Upper lobe of right lung (tissue), 1 donor: ENCODE results near the gene SLC22A2. TPM values are rescaled to one million over a fixed set of nuclear protein-coding genes. Genes with fewer than 3 reads are reported as not detected.
A peak's percentile ranks its signal among the peaks of the same experiment; 100 is the strongest.

Source experiments
- ATAC-seq: fragments of 200-7000 bp; cut with Tn5 transposase; one replicate; pipeline ENCODE4 v1.9.1; 2020; ENCODE audit warnings: mild to moderate bottlenecking, moderate library complexity
- DNase-seq: peaks from one replicate; pipeline ENCODE4 v3.0.0-alpha.2; 2020
- H3K27ac ChIP-seq: fragments of 200-600 bp; one replicate; pipeline ENCODE4 v1.8.0; 2022
- H3K27me3 ChIP-seq: fragments of 200-600 bp; one replicate; pipeline ENCODE4 v1.8.0; 2022; ENCODE audit warnings: mild to moderate bottlenecking
- H3K36me3 ChIP-seq: fragments of 200-600 bp; one replicate; pipeline ENCODE4 v1.8.0; 2022
- H3K4me1 ChIP-seq: fragments of 200-600 bp; one replicate; pipeline ENCODE4 v1.8.0; 2022
- H3K4me3 ChIP-seq: fragments of 200-600 bp; one replicate; pipeline ENCODE4 v1.8.0; 2022; ENCODE audit warnings: mild to moderate bottlenecking
- H3K9me3 ChIP-seq: fragments of 200-600 bp; one replicate; pipeline ENCODE4 v1.8.0; 2022
- intact Hi-C: fragments of 100-400 bp; cut with DNase I; formaldehyde crosslinking; loops from one replicate; pipeline ENCODE4 v1.11.0; 2022
- total RNA-seq: library from RNA; stranded (reverse); fragmentation: NEBNext Ultra II Directional; extraction: Animal tissue kit (Norgen Biotek cat#: 25700); gene quantifications from one replicate; pipeline ENCODE4 v1.2.1, GENCODE V29; 2021
- TF ChIP-seq, protein P1 (sequence below): fragments of 200-600 bp; IDR thresholded peaks from one replicate; pipeline ENCODE4 v1.8.0; 2022; ENCODE audit warnings: antibody characterized with exemption
- donor health status: DM: no; HTN: yes; CAD: no; lungs with severe emphysema.

Gene SLC22A2
- total RNA-seq, 1 donor from 2014 or later = not detected

DNA sequence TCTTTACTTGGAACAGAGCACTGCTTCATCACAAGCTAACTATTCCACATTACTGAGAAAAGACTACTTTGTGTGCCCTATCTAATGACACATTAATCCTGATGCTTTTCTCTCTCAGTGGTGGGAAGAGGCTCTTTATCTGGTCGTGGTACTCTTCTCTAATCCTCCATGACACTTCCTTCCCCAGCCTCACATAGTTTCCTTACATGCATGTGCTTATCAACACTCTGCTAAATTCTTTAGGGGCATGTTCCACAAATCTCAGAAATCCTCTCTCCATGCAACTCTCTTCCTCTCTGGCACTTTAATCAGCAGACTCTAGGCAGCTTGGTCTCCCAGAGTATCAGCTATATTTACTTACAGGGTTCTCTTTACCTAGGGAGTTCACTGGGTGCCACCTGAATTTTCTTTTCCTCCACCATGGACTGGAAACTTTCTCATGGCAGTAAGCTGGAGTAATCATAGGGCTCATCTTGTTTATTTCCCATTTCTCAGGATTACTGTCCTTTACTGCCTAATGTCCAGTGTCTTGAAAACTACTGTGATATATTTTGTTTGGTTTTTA, 27.0 kb upstream of the SLC22A2 start:
- intact Hi-C loops = no loop called here
- ATAC-seq (no peak), DNase-seq (no peak)
- Histone ChIP-seq H3K27me3 (no peaks in the 10 kb centered on the region), H3K4me1 (no peaks in the 10 kb centered on the region), H3K36me3 (no peaks in the 10 kb centered on the region), H3K4me3 (no peak overlapping the region), H3K27ac (no peak overlapping the region), H3K9me3 (no peaks in the 10 kb centered on the region)
- TF ChIP-seq, protein P1, sequence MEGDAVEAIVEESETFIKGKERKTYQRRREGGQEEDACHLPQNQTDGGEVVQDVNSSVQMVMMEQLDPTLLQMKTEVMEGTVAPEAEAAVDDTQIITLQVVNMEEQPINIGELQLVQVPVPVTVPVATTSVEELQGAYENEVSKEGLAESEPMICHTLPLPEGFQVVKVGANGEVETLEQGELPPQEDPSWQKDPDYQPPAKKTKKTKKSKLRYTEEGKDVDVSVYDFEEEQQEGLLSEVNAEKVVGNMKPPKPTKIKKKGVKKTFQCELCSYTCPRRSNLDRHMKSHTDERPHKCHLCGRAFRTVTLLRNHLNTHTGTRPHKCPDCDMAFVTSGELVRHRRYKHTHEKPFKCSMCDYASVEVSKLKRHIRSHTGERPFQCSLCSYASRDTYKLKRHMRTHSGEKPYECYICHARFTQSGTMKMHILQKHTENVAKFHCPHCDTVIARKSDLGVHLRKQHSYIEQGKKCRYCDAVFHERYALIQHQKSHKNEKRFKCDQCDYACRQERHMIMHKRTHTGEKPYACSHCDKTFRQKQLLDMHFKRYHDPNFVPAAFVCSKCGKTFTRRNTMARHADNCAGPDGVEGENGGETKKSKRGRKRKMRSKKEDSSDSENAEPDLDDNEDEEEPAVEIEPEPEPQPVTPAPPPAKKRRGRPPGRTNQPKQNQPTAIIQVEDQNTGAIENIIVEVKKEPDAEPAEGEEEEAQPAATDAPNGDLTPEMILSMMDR = no peak

DNA sequence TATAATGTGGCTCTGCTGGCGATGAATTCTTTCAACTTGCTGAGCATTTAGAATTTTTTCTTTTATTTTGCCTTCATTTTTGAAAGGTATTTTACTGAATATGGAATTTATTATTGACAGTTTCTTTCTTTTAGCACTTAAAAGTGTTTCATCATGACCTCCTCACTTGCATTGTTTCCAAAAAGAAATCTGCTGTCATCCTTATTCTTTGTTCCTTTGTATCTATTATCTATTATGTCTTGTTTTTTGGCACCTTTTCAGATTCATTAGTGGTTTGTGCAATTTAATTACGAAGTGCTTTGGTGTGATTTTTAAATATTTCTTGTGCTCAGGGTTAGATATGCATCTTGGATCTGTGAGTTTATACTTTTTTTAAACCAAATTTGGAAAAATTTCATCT, 26.0 kb upstream of the SLC22A2 start:
- Histone ChIP-seq H3K36me3 (no peaks in the 10 kb centered on the region), H3K4me1 (no peaks in the 10 kb centered on the region), H3K27ac (no peak overlapping the region), H3K27me3 (no peaks in the 10 kb centered on the region), H3K9me3 (peaks cover 4% of the 10 kb centered on the region), H3K4me3 (no peak overlapping the region)
- ATAC-seq = no peak
- intact Hi-C loops = no loop called here
- TF ChIP-seq, protein P1 = no peak
- no peak for DNase-seq

DNA sequence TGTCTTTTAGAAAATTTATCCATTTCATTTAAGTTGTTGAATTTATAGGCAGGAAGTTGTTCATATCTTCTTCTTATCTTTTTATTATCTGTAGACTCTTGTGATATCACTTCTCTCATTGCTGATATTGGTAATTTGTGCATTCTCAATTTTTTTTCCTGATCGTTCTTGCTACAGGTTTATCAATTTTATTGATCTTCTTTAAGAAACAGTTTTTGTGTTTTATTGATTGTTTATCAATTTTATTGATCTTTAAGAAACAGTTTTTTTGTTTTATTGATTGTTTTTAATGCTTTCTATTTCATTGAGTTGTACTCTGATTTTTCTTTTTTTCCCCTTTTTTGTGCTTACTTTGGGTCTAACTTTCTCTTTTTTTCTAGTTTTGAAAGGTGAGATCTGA, 23.8 kb upstream of the SLC22A2 start:
- DNase-seq (no peak), ATAC-seq (no peak)
- Histone ChIP-seq H3K4me3 (no peak overlapping the region), H3K27ac (no peak overlapping the region), H3K36me3 (no peaks in the 10 kb centered on the region), H3K27me3 (no peaks in the 10 kb centered on the region), H3K4me1 (no peaks in the 10 kb centered on the region), H3K9me3 (peaks cover 4% of the 10 kb centered on the region)
- TF ChIP-seq, protein P1 = no peak
- intact Hi-C loops = no loop called here

DNA sequence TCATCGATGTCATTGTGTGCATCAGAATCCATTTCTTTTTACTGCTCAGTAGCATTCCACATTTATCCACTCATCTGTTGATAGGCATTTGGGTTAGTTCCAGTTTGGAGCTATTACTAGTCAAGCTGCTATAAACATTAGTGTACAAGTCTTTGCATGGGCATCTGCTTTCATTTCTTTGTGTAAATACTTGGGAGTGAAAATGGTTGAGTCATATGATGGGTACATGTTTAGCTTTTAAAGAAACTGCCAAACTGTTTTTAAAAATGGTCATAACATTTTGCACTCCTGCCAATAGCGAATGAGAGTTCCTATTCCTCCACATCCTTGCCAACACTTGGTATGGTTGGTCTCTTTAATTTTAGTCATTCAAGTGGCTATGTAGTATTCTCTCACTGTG, 21.2 kb upstream of the SLC22A2 start:
- DNase-seq (no peak), ATAC-seq (no peak)
- Histone ChIP-seq H3K36me3 (no peaks in the 10 kb centered on the region), H3K4me3 (no peak overlapping the region), H3K4me1 (no peaks in the 10 kb centered on the region), H3K27me3 (no peaks in the 10 kb centered on the region), H3K9me3 (peaks cover 4% of the 10 kb centered on the region), H3K27ac (no peak overlapping the region)
- TF ChIP-seq, protein P1 = no peak
- intact Hi-C loops = no loop called here

DNA sequence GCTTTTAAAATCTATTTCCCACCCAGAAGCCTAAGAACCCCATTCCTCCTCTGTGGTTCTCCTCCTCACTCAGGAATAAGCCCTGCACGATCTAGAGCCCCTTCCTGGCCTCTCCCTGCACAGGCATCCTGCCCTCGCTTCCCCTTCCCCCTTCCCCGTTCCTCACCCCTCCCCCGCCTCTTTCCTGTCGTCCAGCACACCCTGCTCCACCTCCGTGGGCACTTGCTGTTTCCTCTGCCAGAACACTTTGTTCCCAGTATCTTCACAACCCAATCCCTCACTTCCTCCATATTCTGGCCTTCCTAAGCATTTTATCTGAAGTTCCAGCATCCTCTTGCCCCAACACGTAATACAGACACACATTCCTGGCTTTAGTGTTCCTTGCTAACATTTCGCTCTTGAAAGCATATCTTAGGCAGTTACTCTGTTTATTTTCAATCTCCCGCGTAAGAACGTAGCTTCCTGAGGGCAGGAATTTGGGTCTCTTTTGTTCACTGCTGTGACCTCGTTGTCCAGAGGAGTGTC, 20.2 kb upstream of the SLC22A2 start:
- intact Hi-C loops = no loop called here
- peak; percentile 20 for ATAC-seq

More for the DNA sequence above, 20.2 kb upstream of the SLC22A2 start:
- H3K9me3 ChIP-seq = peaks cover 4% of the 10 kb centered on the region
- no peaks in the 10 kb centered on the region for H3K27me3 ChIP-seq
- no peak for DNase-seq
- H3K4me3 ChIP-seq = no peak overlapping the region
- H3K27ac ChIP-seq = no peak overlapping the region
- no peaks in the 10 kb centered on the region for H3K4me1 ChIP-seq
- H3K36me3 ChIP-seq = no peaks in the 10 kb centered on the region
- TF ChIP-seq, protein P1 = no peak
